WTC11 (cell line): ENCODE results near the gene TMEM127. TPM values are rescaled to one million over a fixed set of nuclear protein-coding genes. Genes with fewer than 3 reads are reported as not detected.

ENCODE experiments used
- ATAC-seq: fragments of 200-7000 bp; cut with Tn5 transposase; 2 replicates; pipeline ENCODE4 v1.10.0; 2021; ENCODE audit warnings: mild to moderate bottlenecking, moderate library complexity
- CTCF ChIA-PET: fragments of 300-600 bp; sonication (Branson Sonifier 250); formaldehyde crosslinking; loops from one replicate; lab custom pipeline; 2021; ENCODE audit warnings: antibody characterized with exemption; lab: Charles Lee
- POLR2A ChIA-PET: fragments of 350-600 bp; sonication (Branson Sonifier 250); formaldehyde crosslinking; loops from one replicate; lab custom pipeline; 2021; ENCODE audit warnings: antibody characterized with exemption; lab: Charles Lee
- DNase-seq: peaks from one replicate; pipeline ENCODE4 v3.0.0; 2021; ENCODE audit warnings: low spot score
- H3K27ac Mint-ChIP-seq: 2 replicates; pipeline ENCODE4 v1.8.0; 2021; ENCODE audit warnings: mixed read lengths
- H3K27me3 Mint-ChIP-seq: 2 replicates; pipeline ENCODE4 v1.8.0; 2021; ENCODE audit warnings: low read depth, mild to moderate bottlenecking, moderate library complexity, mixed read lengths
- H3K36me3 Mint-ChIP-seq: 2 replicates; pipeline ENCODE4 v1.8.0; 2021; ENCODE audit warnings: mixed read lengths
- H3K4me1 Mint-ChIP-seq: 2 replicates; pipeline ENCODE4 v1.8.0; 2022; ENCODE audit warnings: mixed read lengths
- H3K4me3 Mint-ChIP-seq: 2 replicates; pipeline ENCODE4 v1.8.0; 2021; ENCODE audit warnings: mild to moderate bottlenecking, moderate library complexity, mixed read lengths
- H3K9me3 Mint-ChIP-seq: 2 replicates; pipeline ENCODE4 v1.8.0; 2021; ENCODE audit warnings: mixed read lengths
- E2F1 ChIP-seq: sonication (generic); formaldehyde crosslinking; IDR thresholded peaks from 2 replicates; pipeline ENCODE4 v1.8.0; 2022; ENCODE audit warnings: mild to moderate bottlenecking, missing genetic modification reagents
- EMX1 ChIP-seq: fragments of 250-450 bp; sonication (Bioruptor Pico); IDR thresholded peaks from 2 replicates; pipeline ENCODE4 v1.8.0; 2021; ENCODE audit warnings: mild to moderate bottlenecking
- FOXP1 ChIP-seq: sonication (generic); formaldehyde crosslinking; IDR thresholded peaks from 2 replicates; pipeline ENCODE4 v1.8.0; 2022; ENCODE audit warnings: missing genetic modification reagents, mild to moderate bottlenecking, moderate library complexity, borderline replicate concordance
- FOXP4 ChIP-seq: sonication (generic); formaldehyde crosslinking; IDR thresholded peaks from 2 replicates; pipeline ENCODE4 v1.8.0; 2022; ENCODE audit warnings: mild to moderate bottlenecking, missing genetic modification reagents
- HMGA2 ChIP-seq: fragments of 250-450 bp; sonication (Bioruptor Pico); IDR thresholded peaks from 2 replicates; pipeline ENCODE4 v1.4.0; 2021; ENCODE audit warnings: mild to moderate bottlenecking, moderate library complexity
- IRF2 ChIP-seq: sonication (generic); formaldehyde crosslinking; IDR thresholded peaks from 2 replicates; pipeline ENCODE4 v1.8.0; 2022; ENCODE audit warnings: low read depth, missing genetic modification reagents, borderline replicate concordance
- JUN ChIP-seq: sonication (generic); formaldehyde crosslinking; IDR thresholded peaks from 2 replicates; pipeline ENCODE4 v1.8.0; 2023; ENCODE audit warnings: mild to moderate bottlenecking, missing genetic modification reagents
- KAT7 ChIP-seq: sonication (generic); formaldehyde crosslinking; IDR thresholded peaks from 2 replicates; pipeline ENCODE4 v1.8.1; 2023; ENCODE audit warnings: missing genetic modification reagents, mild to moderate bottlenecking, borderline replicate concordance
- MAX ChIP-seq: sonication (generic); formaldehyde crosslinking; IDR thresholded peaks from 2 replicates; pipeline ENCODE4 v1.8.0; 2022; ENCODE audit warnings: mild to moderate bottlenecking, missing genetic modification reagents
- NFATC4 ChIP-seq: fragments of 250-450 bp; sonication (Bioruptor Pico); IDR thresholded peaks from 2 replicates; pipeline ENCODE4 v1.9.0; 2021; ENCODE audit warnings: mild to moderate bottlenecking
- NR1H2 ChIP-seq: sonication (generic); formaldehyde crosslinking; IDR thresholded peaks from 2 replicates; pipeline ENCODE4 v1.9.0; 2021; ENCODE audit warnings: mild to moderate bottlenecking, moderate library complexity, missing genetic modification reagents
- NR2C2 ChIP-seq: sonication (generic); formaldehyde crosslinking; IDR thresholded peaks from 2 replicates; pipeline ENCODE4 v1.8.0; 2022; ENCODE audit warnings: mild to moderate bottlenecking, missing genetic modification reagents
- OVOL2 ChIP-seq: fragments of 250-450 bp; sonication (Bioruptor Pico); IDR thresholded peaks from 2 replicates; pipeline ENCODE4 v1.9.0; 2021; ENCODE audit warnings: mild to moderate bottlenecking, borderline replicate concordance
- RELA ChIP-seq: sonication (generic); formaldehyde crosslinking; IDR thresholded peaks from 2 replicates; pipeline ENCODE4 v1.8.1; 2022; ENCODE audit warnings: missing genetic modification reagents, mild to moderate bottlenecking, borderline replicate concordance
- SMAD3 ChIP-seq: sonication (generic); formaldehyde crosslinking; IDR thresholded peaks from 2 replicates; pipeline ENCODE4 v1.8.0; 2022; ENCODE audit warnings: missing genetic modification reagents, mild to moderate bottlenecking, borderline replicate concordance
- SMAD4 ChIP-seq: sonication (generic); formaldehyde crosslinking; IDR thresholded peaks from 2 replicates; pipeline ENCODE4 v1.8.0; 2022; ENCODE audit warnings: mild to moderate bottlenecking, missing genetic modification reagents
- SOX15 ChIP-seq: fragments of 250-450 bp; sonication (Bioruptor Pico); IDR thresholded peaks from 2 replicates; pipeline ENCODE4 v1.9.0; 2021; ENCODE audit warnings: mild to moderate bottlenecking
- SP1 ChIP-seq: sonication (generic); formaldehyde crosslinking; conservative IDR thresholded peaks from 2 replicates; pipeline ENCODE4 v1.8.1; 2022; ENCODE audit warnings: missing genetic modification reagents
- TEAD1 ChIP-seq: sonication (generic); formaldehyde crosslinking; IDR thresholded peaks from 2 replicates; pipeline ENCODE4 v1.8.0; 2022; ENCODE audit warnings: mild to moderate bottlenecking, missing genetic modification reagents
- TEAD4 ChIP-seq: sonication (generic); formaldehyde crosslinking; IDR thresholded peaks from 2 replicates; pipeline ENCODE4 v1.8.0; 2022; ENCODE audit warnings: mild to moderate bottlenecking, missing genetic modification reagents
- USF1 ChIP-seq: sonication (generic); formaldehyde crosslinking; IDR thresholded peaks from 2 replicates; pipeline ENCODE4 v1.8.0; 2022; ENCODE audit warnings: mild to moderate bottlenecking, missing genetic modification reagents
- ZNF121 ChIP-seq: sonication (generic); formaldehyde crosslinking; IDR thresholded peaks from 2 replicates; pipeline ENCODE4 v1.8.0; 2023; ENCODE audit warnings: missing genetic modification reagents
- ZNF138 ChIP-seq: sonication (generic); formaldehyde crosslinking; conservative IDR thresholded peaks from 2 replicates; pipeline ENCODE4 v1.8.1; 2022; ENCODE audit warnings: mild to moderate bottlenecking, moderate library complexity, missing genetic modification reagents
- ZNF219 ChIP-seq: sonication (generic); formaldehyde crosslinking; IDR thresholded peaks from 2 replicates; pipeline ENCODE4 v1.8.0; 2023; ENCODE audit warnings: missing genetic modification reagents, mild to moderate bottlenecking, borderline replicate concordance
- total RNA-seq: library from RNA; stranded (reverse); gene quantifications from 3 replicates; pipeline ENCODE4 v1.2.3, GENCODE V29; 2021
- TF ChIP-seq, protein P1 (sequence below): sonication (generic); formaldehyde crosslinking; IDR thresholded peaks from 2 replicates; pipeline ENCODE4 v1.8.1; 2023; ENCODE audit warnings: mild to moderate bottlenecking, missing genetic modification reagents
- TF ChIP-seq, protein P2 (sequence below): sonication (generic); formaldehyde crosslinking; conservative IDR thresholded peaks from 2 replicates; pipeline ENCODE4 v1.8.1; 2022; ENCODE audit warnings: mild to moderate bottlenecking, missing genetic modification reagents
- TF ChIP-seq, protein P3 (sequence below): sonication (generic); formaldehyde crosslinking; IDR thresholded peaks from 2 replicates; pipeline ENCODE4 v1.8.1; 2023; ENCODE audit warnings: mild to moderate bottlenecking, missing genetic modification reagents
- TF ChIP-seq, protein P4 (sequence below): sonication (generic); formaldehyde crosslinking; IDR thresholded peaks from 2 replicates; pipeline ENCODE4 v1.8.0; 2023; ENCODE audit warnings: missing genetic modification reagents

TMEM127 gene
- total RNA-seq, 1 experiment from 2014 or later: 22.9 TPM

GRCh38 chr2:96265840-96266679 lies at the start of gene TMEM127, which contains the start of gene CIAO1 (continued):
- TF ChIP-seq FOXP4 (CRISPR knock-in tag) (peak; percentile 42; the same call in 1 of the 2 replicates), NR2C2 (CRISPR knock-in tag) (peak; percentile 88), USF1 (CRISPR knock-in tag) (peak; percentile 33; the same call in 1 of the 2 replicates), ZNF219 (CRISPR knock-in tag) (peak; percentile 90; the same call in 1 of the 2 replicates), TEAD1 (peak; percentile 51; the same call in 1 of the 2 replicates), MAX (CRISPR knock-in tag) (peak; percentile 86), JUN (CRISPR knock-in tag) (peak; percentile 78), TEAD4 (peak; percentile 51; the same call in 1 of the 2 replicates), SP1 (CRISPR knock-in tag) (peak; percentile 98), FOXP1 (0 out of 2 replicates have a peak, but pooled peaks have one; percentile 27), HMGA2 (CRISPR knock-in tag) (no peak; the same call in 1 of the 2 replicates), KAT7 (CRISPR knock-in tag) (0 out of 2 replicates have a peak, but pooled peaks have one; percentile 16), IRF2 (CRISPR knock-in tag) (no peak), SMAD4 (CRISPR knock-in tag) (peak; percentile 65; the same call in 1 of the 2 replicates)

- Mint-ChIP-seq H3K4me1 (no peaks in the 10 kb centered on the region), H3K4me3 (no peak overlapping the region), H3K27me3 (peaks cover 14% of the 10 kb centered on the region), H3K36me3 (no peaks in the 10 kb centered on the region), H3K9me3 (no peaks in the 10 kb centered on the region), H3K27ac (no peak overlapping the region)
- CTCF ChIA-PET: interaction anchor here (0.7 kb wide), 1 partner anchor 107 kb away, joined by 3 read pairs; no protein-coding TSS in a partner anchor
- ATAC-seq (no peak), DNase-seq (no peak)
- POLR2A ChIA-PET: no interaction called here
- TF ChIP-seq SOX15 (CRISPR knock-in tag): no peak
- no peak for TF ChIP-seq NR1H2 (CRISPR knock-in tag)
- TF ChIP-seq, protein P1, sequence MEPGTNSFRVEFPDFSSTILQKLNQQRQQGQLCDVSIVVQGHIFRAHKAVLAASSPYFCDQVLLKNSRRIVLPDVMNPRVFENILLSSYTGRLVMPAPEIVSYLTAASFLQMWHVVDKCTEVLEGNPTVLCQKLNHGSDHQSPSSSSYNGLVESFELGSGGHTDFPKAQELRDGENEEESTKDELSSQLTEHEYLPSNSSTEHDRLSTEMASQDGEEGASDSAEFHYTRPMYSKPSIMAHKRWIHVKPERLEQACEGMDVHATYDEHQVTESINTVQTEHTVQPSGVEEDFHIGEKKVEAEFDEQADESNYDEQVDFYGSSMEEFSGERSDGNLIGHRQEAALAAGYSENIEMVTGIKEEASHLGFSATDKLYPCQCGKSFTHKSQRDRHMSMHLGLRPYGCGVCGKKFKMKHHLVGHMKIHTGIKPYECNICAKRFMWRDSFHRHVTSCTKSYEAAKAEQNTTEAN: no peak
- TF ChIP-seq RELA: no peak
- no peak for TF ChIP-seq TEAD4
- TF ChIP-seq ZNF121 (CRISPR knock-in tag): no peak
- no peak for TF ChIP-seq NFATC4 (CRISPR knock-in tag)
- no peak for TF ChIP-seq ZNF138 (CRISPR knock-in tag)
- TF ChIP-seq, protein P2, sequence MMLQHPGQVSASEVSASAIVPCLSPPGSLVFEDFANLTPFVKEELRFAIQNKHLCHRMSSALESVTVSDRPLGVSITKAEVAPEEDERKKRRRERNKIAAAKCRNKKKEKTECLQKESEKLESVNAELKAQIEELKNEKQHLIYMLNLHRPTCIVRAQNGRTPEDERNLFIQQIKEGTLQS (CRISPR knock-in tag): no peak
- TF ChIP-seq E2F1 (CRISPR knock-in tag): no peak
- no peak for TF ChIP-seq SMAD3
- TF ChIP-seq OVOL2 (CRISPR knock-in tag): no peak
- no peak for TF ChIP-seq MAX (CRISPR knock-in tag)
- TF ChIP-seq, protein P3, sequence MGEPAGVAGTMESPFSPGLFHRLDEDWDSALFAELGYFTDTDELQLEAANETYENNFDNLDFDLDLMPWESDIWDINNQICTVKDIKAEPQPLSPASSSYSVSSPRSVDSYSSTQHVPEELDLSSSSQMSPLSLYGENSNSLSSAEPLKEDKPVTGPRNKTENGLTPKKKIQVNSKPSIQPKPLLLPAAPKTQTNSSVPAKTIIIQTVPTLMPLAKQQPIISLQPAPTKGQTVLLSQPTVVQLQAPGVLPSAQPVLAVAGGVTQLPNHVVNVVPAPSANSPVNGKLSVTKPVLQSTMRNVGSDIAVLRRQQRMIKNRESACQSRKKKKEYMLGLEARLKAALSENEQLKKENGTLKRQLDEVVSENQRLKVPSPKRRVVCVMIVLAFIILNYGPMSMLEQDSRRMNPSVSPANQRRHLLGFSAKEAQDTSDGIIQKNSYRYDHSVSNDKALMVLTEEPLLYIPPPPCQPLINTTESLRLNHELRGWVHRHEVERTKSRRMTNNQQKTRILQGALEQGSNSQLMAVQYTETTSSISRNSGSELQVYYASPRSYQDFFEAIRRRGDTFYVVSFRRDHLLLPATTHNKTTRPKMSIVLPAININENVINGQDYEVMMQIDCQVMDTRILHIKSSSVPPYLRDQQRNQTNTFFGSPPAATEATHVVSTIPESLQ: no peak
- TF ChIP-seq KAT7 (CRISPR knock-in tag): no peak
- TF ChIP-seq EMX1 (CRISPR knock-in tag): no peak
- TF ChIP-seq, protein P4, sequence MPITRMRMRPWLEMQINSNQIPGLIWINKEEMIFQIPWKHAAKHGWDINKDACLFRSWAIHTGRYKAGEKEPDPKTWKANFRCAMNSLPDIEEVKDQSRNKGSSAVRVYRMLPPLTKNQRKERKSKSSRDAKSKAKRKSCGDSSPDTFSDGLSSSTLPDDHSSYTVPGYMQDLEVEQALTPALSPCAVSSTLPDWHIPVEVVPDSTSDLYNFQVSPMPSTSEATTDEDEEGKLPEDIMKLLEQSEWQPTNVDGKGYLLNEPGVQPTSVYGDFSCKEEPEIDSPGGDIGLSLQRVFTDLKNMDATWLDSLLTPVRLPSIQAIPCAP (CRISPR knock-in tag): no peak
These were observed 49.2 kb upstream of the TMEM127 start for GRCh38 chr2:96315005-96315399.
